Daoy (cell line): ENCODE measurements around the gene ATRN. TPM values are rescaled to one million over a fixed set of nuclear protein-coding genes. Genes with fewer than 3 reads are reported as not detected.
"Not testable (repeated sequence)": the region's sequence is repeated elsewhere in the genome, so short reads cannot be mapped to it uniquely, and the experiment has no call there.

Source experiments
- DNase-seq: peaks from one replicate; pipeline ENCODE4 v3.0.0-alpha.2; 2015; ENCODE audit warnings: low read depth
- total RNA-seq: library from RNA; depleted of rRNA; stranded (reverse); fragments of >200 nt; shearing (Covaris generic); gene quantifications from 2 replicates; pipeline ENCODE4 v1.2.3, GENCODE V29; 2014

ATRN gene
- total RNA-seq, 1 experiment from 2014 or later, result 11.1 TPM

DNA sequence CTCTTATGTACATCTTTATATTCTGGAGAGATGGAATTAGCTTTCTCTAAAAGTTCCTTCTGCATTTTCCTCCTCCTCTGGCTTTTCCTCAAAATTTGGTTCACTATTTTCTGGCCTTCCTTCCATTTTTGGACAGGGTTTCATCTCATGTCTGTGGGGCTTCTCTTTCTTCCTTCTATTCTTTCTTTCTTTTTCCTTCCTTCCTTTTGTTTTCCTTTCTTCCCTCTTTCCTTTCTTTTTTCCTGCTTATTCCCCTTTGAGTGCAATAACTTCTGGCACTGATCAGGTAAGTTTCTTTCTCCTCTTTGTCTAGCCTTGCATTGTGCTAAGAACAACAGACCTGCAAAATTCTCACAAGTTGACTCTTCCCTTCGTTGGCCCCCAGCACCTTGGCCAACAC is 5.5 kb upstream of the ATRN start:
- DNase-seq, result no peak

- DNase-seq, result no peak
Observed at GRCh38 chr20:3470208-3470626, 601 bp upstream of the ATRN start.

- DNase-seq, result no peak
Observed at GRCh38 chr20:3471397-3472021, 691 bp downstream of the ATRN start.

DNA sequence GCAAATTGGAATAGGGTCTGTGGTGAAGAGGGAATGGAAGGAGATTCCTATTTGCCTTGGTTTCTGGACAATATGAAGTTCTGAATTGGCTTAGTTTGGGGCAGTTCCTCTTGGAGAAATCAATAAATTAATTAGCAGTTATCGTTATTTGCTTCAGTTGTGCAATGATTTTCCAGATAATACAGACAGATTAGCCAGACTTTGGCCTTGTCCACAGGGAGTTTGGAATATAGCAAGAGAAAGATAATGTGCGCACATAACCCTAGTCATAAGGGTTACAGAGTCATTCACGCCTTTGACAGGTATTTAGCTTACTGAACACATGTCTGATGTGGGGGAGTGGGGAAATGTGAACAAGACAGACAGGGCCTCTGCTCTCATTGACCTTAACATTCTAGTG is 1.3 kb downstream of the ATRN start:
- no peak for DNase-seq

DNA sequence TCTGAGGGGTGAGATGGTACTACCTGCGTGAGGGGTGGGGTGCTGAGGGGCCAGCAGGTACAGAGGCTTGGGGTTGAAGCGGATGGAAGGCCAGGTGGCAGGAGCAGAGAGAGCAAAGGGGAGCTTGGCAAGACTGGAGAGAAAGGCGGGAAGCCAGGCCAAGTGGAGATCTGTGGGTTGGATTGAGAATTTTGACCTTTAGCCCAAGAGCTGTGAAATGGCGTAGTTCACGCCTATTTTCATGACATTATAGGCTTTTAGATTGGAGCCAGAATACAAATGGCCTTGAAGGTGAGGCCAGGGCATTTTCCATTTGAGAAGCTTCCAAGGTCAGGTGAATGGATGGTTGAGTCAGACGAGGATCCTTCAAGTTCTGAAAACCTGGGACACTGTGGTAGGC is 2.5 kb downstream of the ATRN start:
- no peak for DNase-seq

- no peak for DNase-seq
Observed at GRCh38 chr20:3473944-3474343, 3.1 kb downstream of the ATRN start.

DNA sequence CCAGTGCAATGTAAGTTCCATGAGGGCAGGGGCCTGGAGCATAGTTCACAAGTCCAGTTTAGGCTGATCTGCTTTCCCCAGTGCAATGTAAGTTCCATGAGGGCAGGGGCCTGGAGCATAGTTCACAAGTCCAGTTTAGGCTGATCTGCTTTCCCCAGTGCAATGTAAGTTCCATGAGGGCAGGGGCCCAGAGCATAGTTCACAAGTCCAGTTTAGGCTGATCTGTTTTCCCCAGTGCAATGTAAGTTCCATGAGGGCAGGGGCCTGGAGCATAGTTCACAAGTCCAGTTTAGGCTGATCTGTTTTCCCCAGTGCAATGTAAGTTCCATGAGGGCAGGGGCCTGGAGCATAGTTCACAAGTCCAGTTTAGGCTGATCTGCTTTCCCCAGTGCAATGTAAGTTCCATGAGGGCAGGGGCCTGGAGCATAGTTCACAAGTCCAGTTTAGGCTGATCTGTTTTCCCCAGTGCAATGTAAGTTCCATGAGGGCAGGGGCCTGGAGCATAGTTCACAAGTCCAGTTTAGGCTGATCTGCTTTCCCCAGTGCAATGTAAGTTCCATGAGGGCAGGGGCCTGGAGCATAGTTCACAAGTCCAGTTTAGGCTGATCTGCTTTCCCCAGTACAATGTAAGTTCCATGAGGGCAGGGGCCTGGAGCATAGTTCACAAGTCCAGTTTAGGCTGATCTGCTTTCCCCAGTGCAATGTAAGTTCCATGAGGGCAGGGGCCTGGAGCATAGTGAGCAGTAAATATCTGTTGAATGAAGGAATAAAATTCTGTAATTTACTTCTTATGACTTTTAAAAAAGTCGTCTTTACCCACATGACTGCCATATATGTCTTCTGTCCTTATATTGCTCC is 6.4 kb downstream of the ATRN start:
- DNase-seq, result not testable (repeated sequence)

DNA sequence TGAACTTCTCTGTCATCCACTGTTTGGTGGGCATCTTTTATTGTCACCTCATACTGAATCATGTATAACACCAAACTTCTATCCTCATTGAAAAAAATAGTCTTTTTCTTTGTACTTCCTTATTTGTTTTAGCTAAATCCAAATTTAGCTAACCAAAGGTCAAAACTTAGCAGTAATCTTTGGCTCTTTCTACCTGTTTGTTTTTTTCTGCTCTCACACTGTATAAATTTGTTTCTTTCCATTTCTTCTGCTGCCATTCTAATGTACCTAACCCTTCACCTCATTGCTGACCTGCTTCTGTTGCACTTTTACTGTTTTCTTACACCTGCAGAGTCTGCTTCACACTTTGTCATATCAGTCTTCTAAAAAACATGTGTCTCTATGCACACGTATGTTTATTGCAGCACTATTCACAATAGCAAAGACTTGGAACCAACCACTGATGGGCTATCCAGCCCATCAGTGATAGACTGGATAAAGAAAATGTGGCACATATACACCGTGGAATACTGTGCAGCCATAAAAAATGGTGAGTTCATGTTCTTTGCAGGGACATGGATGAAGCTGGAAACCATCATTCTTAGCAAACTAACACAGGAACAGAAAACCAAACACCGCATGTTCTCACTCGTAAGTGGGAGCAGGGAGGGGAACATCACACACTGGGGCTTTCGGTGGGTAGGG is 7.2 kb downstream of the ATRN start:
- DNase-seq, result no peak

- no peak for DNase-seq
Observed at GRCh38 chr20:3479025-3479424, 8.2 kb downstream of the ATRN start.

- DNase-seq, result no peak
Observed at GRCh38 chr20:3479759-3480615, 9.2 kb downstream of the ATRN start.

DNA sequence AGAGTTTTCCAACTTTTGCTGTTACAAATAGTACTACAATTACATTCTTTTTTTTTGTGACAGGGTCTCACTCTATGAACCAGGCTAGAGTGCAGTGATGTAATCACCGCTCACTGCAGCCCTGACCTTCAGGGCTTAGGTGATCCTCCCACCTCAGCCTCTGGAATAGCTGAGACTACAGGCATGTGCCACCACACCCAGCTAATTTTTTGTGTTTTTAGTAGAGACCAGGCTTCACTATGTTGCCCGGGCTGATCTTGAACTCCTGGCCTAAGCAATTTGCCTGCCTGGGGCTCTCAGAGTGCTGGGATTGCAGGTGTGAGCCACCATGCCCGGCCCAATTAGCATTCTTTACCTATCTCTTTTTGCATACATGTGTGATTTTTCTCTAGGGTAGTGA is 12.5 kb downstream of the ATRN start:
- no peak for DNase-seq

DNA sequence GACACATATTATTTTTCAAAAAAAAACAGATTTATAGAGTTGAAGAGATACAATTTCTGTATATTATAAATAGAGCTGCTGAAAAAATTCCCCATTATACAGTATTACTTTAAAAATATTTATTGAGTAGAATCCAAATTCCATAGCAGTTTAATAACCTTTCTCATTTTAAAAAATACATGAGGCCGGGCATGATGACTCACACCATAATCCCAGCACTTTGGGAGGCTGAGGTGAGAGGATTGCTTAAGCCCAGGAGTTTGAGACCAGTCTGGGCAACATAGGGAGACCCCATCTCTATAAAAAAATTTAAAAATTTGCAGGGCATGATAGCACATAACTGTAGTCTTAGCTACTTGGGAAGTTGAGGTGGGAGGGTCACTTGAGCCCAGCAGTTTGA is 13.0 kb downstream of the ATRN start:
- no peak for DNase-seq

DNA sequence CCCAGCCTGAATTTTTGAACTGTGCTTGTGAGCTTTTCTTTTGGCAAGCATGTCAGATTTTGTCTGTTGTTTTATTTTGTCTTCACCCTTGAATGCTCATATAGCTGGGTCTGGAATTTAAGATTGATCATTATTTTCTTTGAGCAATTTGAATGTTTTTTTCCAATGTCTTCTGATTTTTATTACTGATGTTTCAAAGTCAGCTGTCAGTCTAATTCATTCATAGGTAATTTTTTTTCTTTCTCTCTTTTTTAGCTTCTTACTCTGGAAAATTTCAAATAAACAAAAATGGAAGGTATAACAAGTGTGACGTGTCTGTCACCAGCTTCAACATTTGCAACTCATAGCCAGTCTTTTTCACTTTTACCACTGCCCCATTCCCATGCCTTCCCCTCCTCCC is 15.1 kb downstream of the ATRN start:
- DNase-seq, result no peak

- no peak for DNase-seq
Observed at GRCh38 chr20:3486850-3487249, 16.0 kb downstream of the ATRN start.

GRCh38 chr20:3492669-3493068 is 21.9 kb downstream of the ATRN start:
- no peak for DNase-seq

DNA sequence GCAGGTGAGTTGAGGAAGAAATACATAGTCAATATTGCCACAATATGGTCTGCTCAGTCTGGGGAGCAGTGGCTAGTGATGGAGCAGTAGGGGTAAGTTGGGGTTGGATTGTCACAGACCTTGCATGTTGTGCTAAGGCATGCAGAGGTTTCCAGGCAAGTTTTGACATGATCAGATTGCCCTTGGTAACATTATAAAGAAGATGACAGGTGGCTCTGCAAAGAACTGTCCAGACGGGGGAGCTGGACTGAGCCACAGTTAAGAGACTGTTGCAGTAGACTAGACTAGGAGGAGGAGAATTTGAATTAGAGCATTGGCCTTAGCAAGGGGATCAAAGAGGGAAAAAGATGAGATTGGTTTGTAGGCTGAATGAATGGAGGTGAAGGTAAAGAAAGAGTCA is 23.4 kb downstream of the ATRN start:
- DNase-seq, result no peak

DNA sequence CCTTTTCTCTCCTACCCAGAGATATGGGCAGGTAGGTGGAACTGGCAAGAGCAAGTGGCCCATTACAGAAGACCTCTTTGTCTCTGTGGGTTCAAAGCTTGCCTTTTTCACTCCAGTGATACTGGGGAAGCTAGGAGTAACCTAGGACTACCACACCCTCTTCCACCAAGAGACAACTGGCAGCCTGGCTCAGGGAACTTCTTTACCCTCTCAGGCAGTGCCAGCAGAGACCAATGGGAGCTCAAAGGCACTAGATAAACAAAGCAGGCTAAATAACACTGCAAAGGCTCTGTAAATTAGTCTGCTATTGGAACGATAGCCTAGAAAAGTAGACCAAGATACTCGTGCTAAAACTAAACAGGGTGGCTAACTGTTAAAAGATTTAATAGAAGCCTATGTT is 32.1 kb downstream of the ATRN start:
- no peak for DNase-seq

GRCh38 chr20:3505148-3505547 is 34.3 kb downstream of the ATRN start:
- DNase-seq, result no peak

DNA sequence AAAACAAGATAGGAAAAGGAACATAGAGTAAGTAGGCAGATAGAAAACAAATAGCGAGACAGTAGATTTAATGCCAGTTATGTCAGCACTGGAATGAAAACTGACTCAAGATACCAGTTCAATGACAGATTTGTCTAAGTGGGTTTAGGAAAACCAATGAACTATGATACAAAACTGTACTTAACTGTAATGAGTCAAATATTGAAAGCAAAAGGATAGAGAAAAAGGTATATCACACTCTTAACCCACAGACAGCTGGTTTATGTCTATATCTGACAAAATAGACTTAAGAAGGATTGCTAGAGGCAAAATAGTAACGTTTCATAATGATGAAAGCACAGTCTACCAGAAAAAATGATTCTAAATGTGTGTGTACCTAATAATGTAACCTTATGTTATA is 38.2 kb downstream of the ATRN start:
- DNase-seq, result no peak

DNA sequence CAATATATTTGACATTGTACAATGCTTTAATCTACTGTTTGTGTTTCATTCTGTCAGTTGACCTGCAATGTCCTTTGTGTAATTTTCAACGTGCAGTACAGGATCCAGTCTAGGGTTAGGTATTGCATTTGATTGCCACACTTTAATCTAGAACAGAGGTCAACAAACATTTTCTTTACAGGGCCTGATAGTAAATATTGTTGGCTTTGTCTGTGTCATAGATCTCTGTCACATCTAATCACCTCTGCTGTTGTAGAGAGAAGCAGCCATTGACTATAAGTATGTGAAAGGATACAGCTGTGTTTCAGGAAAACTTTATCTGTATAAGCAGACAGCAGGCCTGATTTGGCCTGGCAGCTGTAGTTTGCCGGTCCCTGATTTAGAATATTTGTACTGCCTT is 39.3 kb downstream of the ATRN start:
- DNase-seq, result no peak

DNA sequence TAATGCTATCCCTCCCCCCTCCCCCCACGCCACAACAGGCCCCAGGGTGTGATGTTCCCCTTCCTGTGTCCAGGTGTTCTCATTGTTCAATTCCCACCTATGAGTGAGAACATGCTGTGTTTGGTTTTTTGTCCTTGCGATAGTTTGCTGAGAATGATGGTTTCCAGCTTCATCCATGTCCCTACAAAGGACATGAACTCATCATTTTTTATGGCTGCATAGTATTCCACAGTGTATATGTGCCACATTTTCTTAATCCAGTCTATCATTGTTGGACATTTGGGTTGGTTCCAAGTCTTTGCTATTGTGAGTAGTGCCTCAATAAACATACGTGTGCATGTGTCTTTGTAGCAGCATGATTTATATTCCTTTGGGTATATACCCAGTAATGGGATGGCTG is 41.4 kb downstream of the ATRN start:
- DNase-seq, result not testable (repeated sequence)
